Stimulated activated CD8-positive, alpha-beta memory T cell treated with anti-CD3 and anti-CD28 coated beads, Interleukin-2, amount 100 ng/mL, for 48 hours (primary cell): ENCODE data around the gene MEOX1.

Experiments used
- DNase-seq, 2 donors: peaks; one replicate each; pipeline ENCODE4 v3.0.0-alpha.2; 2020; ENCODE audit warnings: low read depth in 2 of 2

MEOX1 gene

GRCh38 chr17:43655693-43656255, 5.9 kb downstream of the MEOX1 start:
- DNase-seq = no peak

GRCh38 chr17:43652124-43652480, 9.6 kb downstream of the MEOX1 start:
- no peak for DNase-seq

GRCh38 chr17:43650471-43650870, 11.3 kb downstream of the MEOX1 start:
- DNase-seq = no peak

- DNase-seq = no peak
Measured at GRCh38 chr17:43648916-43649315, 12.8 kb downstream of the MEOX1 start.

DNA sequence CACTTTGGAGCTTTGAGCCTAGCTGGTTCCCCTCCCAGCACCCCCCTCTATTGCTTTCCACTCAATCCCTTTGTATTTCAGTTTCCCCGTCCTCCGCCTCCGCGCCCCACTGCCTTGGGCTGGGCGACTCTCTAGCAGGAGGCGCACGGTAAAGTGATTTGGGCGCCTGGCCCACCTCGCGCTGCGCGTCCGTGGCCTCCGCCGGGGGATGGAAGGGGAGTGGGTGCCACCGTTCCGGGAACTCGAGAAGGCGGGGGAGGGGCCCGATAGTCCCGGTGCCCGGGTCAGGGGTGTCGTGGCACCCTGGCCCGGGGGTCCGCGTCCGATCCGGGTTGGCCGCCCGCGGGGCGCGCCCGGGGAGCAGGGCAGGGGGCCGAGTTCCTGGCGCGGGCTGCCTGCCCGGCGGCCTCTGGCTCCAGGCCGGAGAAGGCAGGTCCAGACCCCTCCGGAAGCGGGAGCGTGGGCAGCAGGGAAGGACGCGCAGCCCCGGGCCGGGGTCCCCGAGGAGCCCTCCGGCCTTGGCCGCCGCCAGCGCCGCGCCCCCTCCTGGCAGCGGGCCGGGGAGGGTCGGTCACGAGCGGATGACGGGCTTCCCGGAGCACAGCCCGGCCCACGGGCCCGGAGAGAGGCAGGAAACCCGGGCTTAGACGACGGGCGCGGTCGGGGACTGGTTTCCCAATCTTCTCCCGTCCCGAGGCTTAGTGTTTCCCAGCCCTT, 15.8 kb downstream of the MEOX1 start:
- no peak for DNase-seq

DNA sequence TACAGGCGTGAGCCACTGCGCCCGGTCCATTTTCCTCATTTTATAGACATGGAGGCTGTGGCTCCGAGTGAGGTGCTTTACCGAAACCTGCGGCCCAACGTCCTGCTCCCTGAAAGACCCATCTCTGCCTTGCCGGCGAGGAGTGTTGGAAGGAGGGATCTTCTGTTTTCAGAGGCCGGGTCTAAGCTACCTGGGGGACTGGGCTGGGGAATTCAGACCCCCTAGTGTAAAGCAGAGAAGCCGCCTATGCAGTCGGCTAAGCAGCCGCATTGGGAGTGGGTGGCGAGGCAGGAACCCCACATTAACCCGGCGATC, 16.3 kb downstream of the MEOX1 start:
- no peak for DNase-seq

- no peak for DNase-seq
Measured at GRCh38 chr17:43644081-43644480, 17.6 kb downstream of the MEOX1 start.

GRCh38 chr17:43641416-43641815, 20.3 kb downstream of the MEOX1 start:
- DNase-seq = no peak

DNA sequence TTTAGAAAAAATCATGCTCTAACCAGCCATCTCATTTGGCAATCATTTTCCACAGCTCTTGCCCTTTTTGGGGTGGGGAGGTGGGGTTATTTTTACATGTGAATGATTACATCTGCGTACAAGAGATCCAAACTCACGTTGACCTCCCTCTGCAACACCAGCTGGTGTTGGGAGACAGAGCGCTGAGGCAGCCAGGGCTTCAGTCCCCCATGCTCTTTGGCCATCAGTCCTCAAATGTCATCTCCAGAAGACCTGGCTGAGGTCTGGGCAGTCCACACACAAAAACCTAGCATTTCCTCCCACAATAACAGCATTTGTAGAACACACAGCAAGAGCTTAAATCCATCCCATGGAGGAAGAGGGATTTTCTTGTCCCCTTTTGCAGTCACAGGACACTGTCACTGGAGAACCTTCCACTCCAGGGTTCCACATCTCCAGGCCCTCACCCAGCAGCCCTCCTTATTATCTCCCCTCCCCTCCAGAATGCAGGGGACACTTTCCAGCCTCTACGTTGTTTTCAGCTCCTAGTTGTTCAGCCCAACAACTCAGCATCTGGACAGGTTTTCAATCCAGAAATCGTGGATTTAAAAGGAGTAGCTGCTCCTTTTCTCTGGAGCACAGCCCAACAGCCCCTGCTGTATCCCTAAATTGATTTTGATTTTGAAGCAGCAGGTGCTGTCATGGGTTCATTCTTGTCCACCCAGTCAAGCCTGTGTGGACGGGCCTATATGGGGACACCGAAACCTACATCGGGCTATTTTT, 21.1 kb downstream of the MEOX1 start:
- DNase-seq = no peak

GRCh38 chr17:43637563-43638323, 24.0 kb downstream of the MEOX1 start:
- no peak for DNase-seq

DNA sequence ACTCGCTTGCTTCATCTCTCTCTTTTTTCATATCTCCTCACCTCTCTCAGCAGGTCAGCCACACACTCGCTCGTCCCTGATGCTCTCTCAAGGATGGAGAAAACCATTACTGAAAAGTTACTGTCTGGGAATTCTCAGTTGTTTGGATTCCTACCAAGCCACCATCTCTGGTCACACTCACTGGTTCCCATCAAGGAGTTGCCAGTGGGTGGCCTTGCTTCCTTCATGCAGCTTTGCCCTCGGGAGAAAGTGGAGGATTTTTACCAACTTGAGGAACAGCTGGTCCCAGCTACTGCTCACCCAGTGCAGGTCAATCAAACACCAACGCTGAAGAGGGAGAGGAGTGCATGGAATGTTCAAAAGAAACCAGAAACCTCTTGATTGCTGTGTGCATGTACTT, 25.3 kb downstream of the MEOX1 start:
- no peak for DNase-seq

DNA sequence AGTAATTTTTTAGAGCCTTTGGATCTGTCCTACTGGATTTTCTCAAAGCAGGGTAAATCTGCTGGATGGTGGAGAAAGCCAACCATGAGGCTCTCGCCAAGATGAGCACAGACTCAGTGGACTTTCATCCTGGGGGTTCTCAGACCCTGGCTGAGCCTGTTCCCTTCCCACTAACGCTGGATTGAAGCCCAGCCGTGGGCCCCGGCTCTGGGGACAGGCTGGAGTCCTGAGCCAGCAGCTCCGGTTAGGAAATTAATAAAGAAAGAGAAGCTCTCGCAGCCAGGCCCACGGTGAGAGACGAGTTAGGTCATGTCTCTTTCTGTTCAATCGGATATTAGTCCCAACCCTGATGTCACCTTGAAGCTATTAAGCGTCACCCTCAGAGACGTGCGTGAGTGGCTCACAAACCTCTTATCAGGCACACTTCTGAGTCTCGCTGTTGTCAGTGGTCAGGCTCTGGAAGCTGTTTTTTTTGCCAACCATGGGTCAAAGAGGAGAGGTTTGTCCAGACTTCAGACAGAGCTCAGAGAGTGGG, 27.1 kb downstream of the MEOX1 start:
- no peak for DNase-seq

DNA sequence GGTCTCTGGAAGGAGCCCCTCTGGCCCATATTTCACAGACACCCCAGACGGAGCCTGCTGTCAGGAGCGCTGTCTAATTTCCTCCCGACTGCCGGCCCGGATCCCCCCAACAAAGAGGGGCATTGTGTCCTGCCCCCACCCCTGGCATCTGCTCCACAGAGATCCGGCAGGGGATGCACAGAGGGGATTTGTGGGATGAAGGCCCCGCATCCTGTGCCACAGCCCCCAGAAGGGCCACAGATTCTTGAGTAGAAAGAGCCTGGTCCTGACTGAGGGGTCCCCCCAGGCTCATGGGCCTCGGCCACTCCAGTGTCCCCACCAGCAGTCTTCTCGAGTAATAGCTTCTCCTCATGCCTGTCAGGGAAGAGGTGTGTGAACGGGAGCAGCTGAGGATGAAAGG, 29.5 kb downstream of the MEOX1 start:
- DNase-seq = no peak

GRCh38 chr17:43631429-43631828, 30.3 kb downstream of the MEOX1 start:
- DNase-seq = no peak

GRCh38 chr17:43628089-43628650, 33.6 kb downstream of the MEOX1 start:
- no peak for DNase-seq

DNA sequence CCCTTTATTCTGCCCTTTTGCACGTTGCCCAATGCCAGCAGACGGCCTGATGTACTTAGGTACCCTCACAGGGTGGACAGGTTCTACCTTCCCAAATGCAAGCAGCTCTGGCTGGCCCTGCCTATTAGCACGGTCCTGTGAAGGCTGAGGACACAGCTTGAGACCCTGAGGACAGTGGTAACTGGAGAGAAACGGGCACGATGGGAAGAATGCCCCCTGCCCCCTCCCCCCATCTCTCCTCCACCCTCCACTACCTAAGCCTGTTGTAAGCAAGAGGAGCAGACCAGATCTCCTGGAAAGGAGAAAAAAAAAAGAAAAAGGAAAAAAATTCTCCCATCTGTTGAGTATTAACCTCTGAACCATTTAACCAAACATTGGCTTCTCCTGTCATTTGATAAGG, 34.1 kb downstream of the MEOX1 start:
- no peak for DNase-seq

DNA sequence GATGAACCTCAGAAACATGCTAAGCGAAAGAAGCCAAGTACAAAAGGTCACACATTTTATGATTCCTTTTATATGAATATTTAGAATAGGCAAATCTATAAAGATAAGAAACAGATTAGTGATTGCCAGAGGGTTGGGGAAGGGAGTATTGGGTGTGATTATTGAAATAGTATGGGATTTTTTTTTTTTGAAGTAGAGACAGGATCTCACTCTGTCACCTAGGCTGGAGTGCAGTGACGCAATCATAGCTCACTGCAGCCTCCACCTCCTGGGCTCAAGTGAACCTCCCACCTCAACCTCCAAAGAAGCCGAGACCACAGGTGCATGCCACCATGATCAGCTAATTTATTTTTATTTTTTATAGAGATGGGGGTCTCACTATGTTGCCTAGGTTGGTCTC, 35.7 kb downstream of the MEOX1 start:
- DNase-seq = no peak

- DNase-seq = no peak
Measured at GRCh38 chr17:43625606-43626005, 36.1 kb downstream of the MEOX1 start.

GRCh38 chr17:43620581-43620980, 41.1 kb downstream of the MEOX1 start:
- no peak for DNase-seq

- DNase-seq = no peak
Measured at GRCh38 chr17:43620147-43620546, 41.6 kb downstream of the MEOX1 start.

- no peak for DNase-seq
Measured at GRCh38 chr17:43619705-43620104, 42.0 kb downstream of the MEOX1 start.

GRCh38 chr17:43618276-43618675, 43.4 kb downstream of the MEOX1 start:
- no peak for DNase-seq
